Ascending aorta (tissue), 2 donors: ENCODE data around the gene SYT8. TPM values are rescaled to one million over a fixed set of nuclear protein-coding genes. Genes with fewer than 3 reads are reported as not detected.
A peak's percentile ranks its signal among the peaks of the same experiment; 100 is the strongest.

Experiments used
- DNase-seq, 2 donors: peaks; one replicate each; pipeline ENCODE4 v3.0.0-alpha.2; 2019; ENCODE audit warnings: low spot score in 2 of 2
- H3K27ac ChIP-seq, 2 donors: fragments of 200-600 bp; sonication (generic); one replicate each; pipeline ENCODE4 v1.5.1; 2016 to 2017; ENCODE audit warnings: mild to moderate bottlenecking in 1 of 2
- H3K27me3 ChIP-seq: fragments of 200-600 bp; sonication (generic); one replicate; pipeline ENCODE4 v1.5.1; 2017
- H3K36me3 ChIP-seq, 2 donors: fragments of 200-600 bp; sonication (generic); one replicate each; pipeline ENCODE4 v1.5.1; 2016
- H3K4me1 ChIP-seq, 2 donors: fragments of 200-600 bp; sonication (generic); one replicate each; pipeline ENCODE4 v1.5.1; 2016 to 2017; ENCODE audit warnings: mild to moderate bottlenecking in 1 of 2
- H3K4me3 ChIP-seq, 2 donors: fragments of 200-600 bp; sonication (generic); one replicate each; pipeline ENCODE4 v1.5.1; 2016 to 2017; ENCODE audit warnings: mild to moderate bottlenecking in 1 of 2
- H3K9me3 ChIP-seq, 2 donors: fragments of 200-600 bp; sonication (generic); one replicate each; pipeline ENCODE4 v1.5.1; 2016
- intact Hi-C: fragments of 100-400 bp; cut with DNase I; formaldehyde crosslinking; loops from one replicate; pipeline ENCODE4 v1.15.1; 2023
- total RNA-seq: library from RNA; depleted of rRNA; stranded (reverse); fragments of >200 nt; gene quantifications from one replicate; pipeline ENCODE4 v1.1.0, GENCODE V29; 2016
- TF ChIP-seq, protein P1 (sequence below), 3 experiments: fragments of 200-600 bp in 2 of 3; fragments of 450-650 bp in 1 of 3; sonication (generic) in 2 of 3; IDR thresholded peaks; one replicate each; pipeline ENCODE4 v1.5.1; 2016 to 2019; ENCODE audit warnings: antibody characterized with exemption in 3 of 3, mild to moderate bottlenecking in 1 of 3, moderate library complexity in 1 of 3

SYT8 gene
- total RNA-seq, 1 donor from 2014 or later = not detected

DNA sequence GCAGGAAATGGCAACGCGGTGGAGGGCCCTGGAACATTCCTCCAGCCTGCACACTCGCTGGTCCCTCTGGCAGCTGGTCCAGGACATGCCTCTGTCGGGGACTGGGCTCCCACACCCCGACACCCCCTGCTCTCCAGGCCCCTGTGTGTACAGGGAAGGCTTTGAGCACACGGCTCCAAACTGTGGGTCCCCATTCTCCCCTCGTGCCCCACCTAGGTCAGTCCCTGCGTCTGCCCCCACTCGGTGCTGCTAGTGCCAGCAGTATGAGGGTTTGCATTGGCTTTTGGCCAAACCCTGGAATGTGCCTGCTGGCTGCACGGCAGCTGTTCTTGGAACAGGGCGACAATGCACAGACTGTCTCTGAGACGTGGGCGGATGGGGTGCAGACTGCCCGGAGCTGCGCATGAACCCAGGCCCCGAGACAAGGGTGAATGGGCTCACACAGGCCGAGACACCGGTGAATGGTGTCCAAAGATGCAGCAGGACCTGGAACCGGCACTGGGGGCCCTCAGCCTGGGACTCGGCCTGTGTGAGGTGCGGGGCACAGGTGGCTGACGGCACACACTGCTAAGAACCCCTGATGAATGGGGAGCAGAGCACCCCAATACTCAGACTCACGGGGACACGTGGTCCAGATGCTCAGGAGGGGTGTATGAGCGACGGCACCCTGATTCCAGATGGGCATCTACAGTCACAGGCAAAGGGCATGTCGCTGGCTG is 7.5 kb upstream of the SYT8 start:
- intact Hi-C loops = loop anchor here (1.0 to 10.0 kb wide), 5 partner anchors 37 to 574 kb away; partner anchors contain the start of genes CTSD, DUSP8 and TSSC4
- Histone ChIP-seq H3K4me3 (peak overlapping the region in 1 of 2 donors; percentile 38), H3K27me3 (no peaks in the 10 kb centered on the region), H3K36me3 (no peaks in the 10 kb centered on the region), H3K9me3 (no peaks in the 10 kb centered on the region), H3K27ac (peak overlapping the region; percentile 94 to 96), H3K4me1 (peaks cover 60 to 76% of the 10 kb centered on the region in 2 donors)
- TF ChIP-seq, protein P1, sequence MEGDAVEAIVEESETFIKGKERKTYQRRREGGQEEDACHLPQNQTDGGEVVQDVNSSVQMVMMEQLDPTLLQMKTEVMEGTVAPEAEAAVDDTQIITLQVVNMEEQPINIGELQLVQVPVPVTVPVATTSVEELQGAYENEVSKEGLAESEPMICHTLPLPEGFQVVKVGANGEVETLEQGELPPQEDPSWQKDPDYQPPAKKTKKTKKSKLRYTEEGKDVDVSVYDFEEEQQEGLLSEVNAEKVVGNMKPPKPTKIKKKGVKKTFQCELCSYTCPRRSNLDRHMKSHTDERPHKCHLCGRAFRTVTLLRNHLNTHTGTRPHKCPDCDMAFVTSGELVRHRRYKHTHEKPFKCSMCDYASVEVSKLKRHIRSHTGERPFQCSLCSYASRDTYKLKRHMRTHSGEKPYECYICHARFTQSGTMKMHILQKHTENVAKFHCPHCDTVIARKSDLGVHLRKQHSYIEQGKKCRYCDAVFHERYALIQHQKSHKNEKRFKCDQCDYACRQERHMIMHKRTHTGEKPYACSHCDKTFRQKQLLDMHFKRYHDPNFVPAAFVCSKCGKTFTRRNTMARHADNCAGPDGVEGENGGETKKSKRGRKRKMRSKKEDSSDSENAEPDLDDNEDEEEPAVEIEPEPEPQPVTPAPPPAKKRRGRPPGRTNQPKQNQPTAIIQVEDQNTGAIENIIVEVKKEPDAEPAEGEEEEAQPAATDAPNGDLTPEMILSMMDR (IDR thresholded peaks at IDR 0.05) = peak in 1 of 3 experiments; percentile 13
- DNase-seq = peak; percentile 51 to 93

DNA sequence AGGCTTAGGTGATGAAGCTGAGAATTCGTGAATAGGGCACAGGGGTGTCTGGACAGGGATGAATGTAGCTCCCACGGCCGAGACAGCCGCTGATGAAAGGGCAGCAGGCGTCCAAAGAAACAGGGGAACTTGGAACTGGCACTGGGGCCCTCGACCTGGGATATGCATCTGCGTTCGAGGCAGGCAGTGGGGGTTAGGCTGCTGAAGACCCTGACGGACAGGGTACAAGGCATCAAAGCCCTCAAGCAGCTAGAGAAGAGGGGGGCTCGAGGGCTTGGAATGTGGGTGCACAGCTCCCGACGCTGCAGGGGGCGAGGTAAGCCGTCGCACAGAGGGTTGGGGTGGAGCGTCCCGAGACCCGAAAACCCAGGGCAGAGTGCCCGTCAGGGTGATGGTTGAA is 6.9 kb upstream of the SYT8 start:
- Histone ChIP-seq H3K36me3 (no peaks in the 10 kb centered on the region), H3K4me3 (peak overlapping the region in 1 of 2 donors; percentile 38), H3K27me3 (no peaks in the 10 kb centered on the region), H3K9me3 (no peaks in the 10 kb centered on the region), H3K27ac (peak overlapping the region; percentile 94 to 96), H3K4me1 (peaks cover 61 to 75% of the 10 kb centered on the region in 2 donors)
- intact Hi-C loops = loop anchor here (1.0 to 10.0 kb wide), 5 partner anchors 36 to 573 kb away; partner anchors contain the start of genes CTSD, DUSP8 and TSSC4
- peak in 1 of 2 donors; percentile 64 for DNase-seq
- TF ChIP-seq, protein P1 (IDR thresholded peaks at IDR 0.05) = no peak

DNA sequence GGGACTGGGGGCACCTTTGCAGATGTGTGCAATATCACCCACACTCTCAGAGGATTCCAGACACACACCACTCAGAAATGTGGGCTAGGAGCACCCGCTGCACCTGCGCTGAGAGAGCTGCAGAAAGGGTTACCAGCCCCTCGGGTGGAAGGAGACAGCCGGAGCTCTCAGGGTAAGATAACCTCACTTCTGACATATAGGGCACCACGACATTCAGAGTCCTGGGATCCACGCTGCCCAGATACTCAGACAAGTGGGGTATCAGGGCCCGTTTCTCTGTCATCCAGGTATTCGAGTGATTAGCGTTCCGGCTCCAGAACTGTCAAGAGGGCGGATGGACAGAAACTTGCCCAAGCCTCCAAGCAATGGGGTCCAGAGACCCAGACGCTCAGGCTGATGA is 6.2 kb upstream of the SYT8 start:
- intact Hi-C loops = loop anchor here (10.0 kb wide), 1 partner anchor 254 kb away; the partner anchor contains the start of gene DUSP8
- Histone ChIP-seq H3K4me1 (peaks cover 61 to 72% of the 10 kb centered on the region in 2 donors), H3K27ac (peak overlapping the region; percentile 94 to 96)

DNA sequence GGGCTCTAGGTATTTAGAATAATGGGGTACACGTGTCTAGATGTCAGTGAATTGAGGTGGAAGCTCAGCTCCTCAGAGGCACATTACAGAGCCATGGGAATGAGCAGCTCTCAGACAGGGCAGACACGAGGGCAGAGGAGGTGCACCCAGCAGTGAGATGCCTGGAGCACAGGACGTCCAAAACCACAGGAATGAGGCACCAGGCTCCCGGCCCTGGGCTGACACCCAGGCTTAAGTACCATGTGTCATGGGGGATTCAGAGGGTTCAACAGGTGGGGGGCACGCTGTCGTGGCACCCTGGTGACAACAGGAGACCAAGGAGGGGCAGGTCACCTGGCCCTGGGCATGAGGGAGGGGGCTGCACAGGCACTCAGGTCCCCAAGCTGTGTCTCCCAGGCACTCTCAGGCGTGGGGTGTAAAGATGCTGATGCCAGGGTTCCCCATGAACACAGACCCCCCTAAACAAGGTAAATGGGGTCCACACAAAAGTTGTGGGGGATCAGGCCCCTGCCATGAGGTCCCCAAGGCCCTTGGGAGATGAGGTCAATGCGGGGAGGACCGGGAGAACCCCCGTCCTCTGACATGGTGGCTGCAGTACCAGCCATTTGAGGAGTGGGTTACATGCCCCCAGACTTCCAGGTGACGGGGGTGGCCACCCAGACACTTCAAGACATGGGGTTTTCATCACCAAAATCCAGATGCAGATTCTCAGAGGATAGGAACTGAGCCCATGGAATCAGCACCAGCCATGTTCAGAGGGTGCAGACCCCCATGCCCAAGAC is 5.6 kb upstream of the SYT8 start:
- Histone ChIP-seq H3K4me1 (peaks cover 61 to 72% of the 10 kb centered on the region in 2 donors), H3K27ac (peak overlapping the region; percentile 94 to 96), H3K4me3 (no peak overlapping the region), H3K9me3 (no peaks in the 10 kb centered on the region), H3K27me3 (no peaks in the 10 kb centered on the region), H3K36me3 (no peaks in the 10 kb centered on the region)
- DNase-seq = peak in 1 of 2 donors; percentile 77
- intact Hi-C loops = loop anchor here (10.0 kb wide), 1 partner anchor 254 kb away; the partner anchor contains the start of gene DUSP8
- TF ChIP-seq, protein P1 (IDR thresholded peaks at IDR 0.05) = no peak

More for the DNA sequence above, 6.2 kb upstream of the SYT8 start:
- DNase-seq = peak in 1 of 2 donors; percentile 64
- H3K9me3 ChIP-seq = no peaks in the 10 kb centered on the region
- H3K27me3 ChIP-seq = no peaks in the 10 kb centered on the region
- no peaks in the 10 kb centered on the region for H3K36me3 ChIP-seq
- H3K4me3 ChIP-seq = no peak overlapping the region
- TF ChIP-seq, protein P1 (IDR thresholded peaks at IDR 0.05) = no peak

DNA sequence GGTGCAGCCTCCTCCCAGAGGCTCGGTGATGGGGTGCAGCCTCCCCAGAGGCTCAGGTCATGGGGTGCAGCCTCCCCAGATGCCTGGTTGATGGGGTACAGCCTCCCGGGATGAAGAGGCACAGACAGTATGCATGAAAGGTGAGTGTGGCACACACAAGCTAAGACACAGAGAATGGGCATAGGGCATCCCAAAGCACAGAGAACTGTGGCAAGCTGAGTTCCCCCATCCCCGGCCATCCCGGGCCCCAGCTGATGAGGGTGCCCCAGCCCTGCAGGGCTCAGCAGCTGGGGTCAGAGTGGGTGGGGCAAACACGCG is 4.8 kb upstream of the SYT8 start:
- peaks cover 61 to 68% of the 10 kb centered on the region in 2 donors for H3K4me1 ChIP-seq
- TF ChIP-seq, protein P1 (IDR thresholded peaks at IDR 0.05) = no peak
- H3K9me3 ChIP-seq = no peaks in the 10 kb centered on the region
- H3K27ac ChIP-seq = peak overlapping the region; percentile 94 to 96
- no peaks in the 10 kb centered on the region for H3K36me3 ChIP-seq
- H3K27me3 ChIP-seq = no peaks in the 10 kb centered on the region
- no peak overlapping the region for H3K4me3 ChIP-seq
- DNase-seq = no peak
- intact Hi-C loops = loop anchor here (1.0 to 5.0 kb wide), 3 partner anchors 52 to 80 kb away; partner anchors contain the start of genes CTSD and IFITM10
